ENCODE measurements around the gene ITGA7.

Gene ITGA7

GRCh38 chr12:55695349-55695748 lies 12.4 kb downstream of the ITGA7 start:
- peaks cover 8 to 65% of the 10 kb centered on the region in 2 donors for H3K36me3 ChIP-seq (ENCODE audit: control insufficient read depth in 1 of 2, insufficient read depth in 2 of 2, low read length in 2 of 2)
- no peaks in the 10 kb centered on the region for H3K4me1 ChIP-seq (ENCODE audit: control insufficient read depth in 1 of 2, insufficient read depth in 2 of 2, low read length in 2 of 2)
- H3K4me3 ChIP-seq (ENCODE audit: low read depth in 1 of 2, low read length in 2 of 2) = no peak overlapping the region
- H3K27ac ChIP-seq (ENCODE audit: low read length) = no peak overlapping the region
- no peaks in the 10 kb centered on the region for H3K27me3 ChIP-seq (ENCODE audit: low read depth, low read length)
- no peaks in the 10 kb centered on the region for H3K9me3 ChIP-seq (ENCODE audit: control insufficient read depth in 1 of 2, low read length in 2 of 2)

- Histone ChIP-seq H3K27me3 (ENCODE audit: low read depth, low read length) (no peaks in the 10 kb centered on the region), H3K4me3 (ENCODE audit: low read depth in 1 of 2, low read length in 2 of 2) (no peak overlapping the region), H3K36me3 (ENCODE audit: control insufficient read depth in 1 of 2, insufficient read depth in 2 of 2, low read length in 2 of 2) (peaks cover 8 to 62% of the 10 kb centered on the region in 2 donors), H3K4me1 (ENCODE audit: control insufficient read depth in 1 of 2, insufficient read depth in 2 of 2, low read length in 2 of 2) (no peaks in the 10 kb centered on the region), H3K27ac (ENCODE audit: low read length) (no peak overlapping the region), H3K9me3 (ENCODE audit: control insufficient read depth in 1 of 2, low read length in 2 of 2) (no peaks in the 10 kb centered on the region)
These were observed 13.1 kb downstream of the ITGA7 start for GRCh38 chr12:55694651-55695050.

- no peaks in the 10 kb centered on the region for H3K9me3 ChIP-seq (ENCODE audit: control insufficient read depth in 1 of 2, low read length in 2 of 2)
- H3K4me3 ChIP-seq (ENCODE audit: low read depth in 1 of 2, low read length in 2 of 2) = no peak overlapping the region
- no peaks in the 10 kb centered on the region for H3K4me1 ChIP-seq (ENCODE audit: control insufficient read depth in 1 of 2, insufficient read depth in 2 of 2, low read length in 2 of 2)
- H3K27me3 ChIP-seq (ENCODE audit: low read depth, low read length) = no peaks in the 10 kb centered on the region
- H3K36me3 ChIP-seq (ENCODE audit: control insufficient read depth in 1 of 2, insufficient read depth in 2 of 2, low read length in 2 of 2) = peaks cover 8 to 62% of the 10 kb centered on the region in 2 donors
- no peak overlapping the region for H3K27ac ChIP-seq (ENCODE audit: low read length)
These were observed 13.6 kb downstream of the ITGA7 start for GRCh38 chr12:55694188-55694515.

- no peaks in the 10 kb centered on the region for H3K27me3 ChIP-seq (ENCODE audit: low read depth, low read length)
- H3K4me1 ChIP-seq (ENCODE audit: control insufficient read depth in 1 of 2, insufficient read depth in 2 of 2, low read length in 2 of 2) = no peaks in the 10 kb centered on the region
- H3K4me3 ChIP-seq (ENCODE audit: low read depth in 1 of 2, low read length in 2 of 2) = no peak overlapping the region
- peaks cover 8 to 65% of the 10 kb centered on the region in 2 donors for H3K36me3 ChIP-seq (ENCODE audit: control insufficient read depth in 1 of 2, insufficient read depth in 2 of 2, low read length in 2 of 2)
- no peak overlapping the region for H3K27ac ChIP-seq (ENCODE audit: low read length)
- no peaks in the 10 kb centered on the region for H3K9me3 ChIP-seq (ENCODE audit: control insufficient read depth in 1 of 2, low read length in 2 of 2)
These were observed 14.1 kb downstream of the ITGA7 start for GRCh38 chr12:55693323-55694187.

GRCh38 chr12:55692631-55693322 lies 14.9 kb downstream of the ITGA7 start:
- peaks cover 8 to 66% of the 10 kb centered on the region in 2 donors for H3K36me3 ChIP-seq (ENCODE audit: control insufficient read depth in 1 of 2, insufficient read depth in 2 of 2, low read length in 2 of 2)
- H3K27ac ChIP-seq (ENCODE audit: low read length) = no peak overlapping the region
- H3K4me3 ChIP-seq (ENCODE audit: low read depth in 1 of 2, low read length in 2 of 2) = no peak overlapping the region
- no peaks in the 10 kb centered on the region for H3K9me3 ChIP-seq (ENCODE audit: control insufficient read depth in 1 of 2, low read length in 2 of 2)
- H3K27me3 ChIP-seq (ENCODE audit: low read depth, low read length) = no peaks in the 10 kb centered on the region
- no peaks in the 10 kb centered on the region for H3K4me1 ChIP-seq (ENCODE audit: control insufficient read depth in 1 of 2, insufficient read depth in 2 of 2, low read length in 2 of 2)

- Histone ChIP-seq H3K4me3 (ENCODE audit: low read depth in 1 of 2, low read length in 2 of 2) (no peak overlapping the region), H3K4me1 (ENCODE audit: control insufficient read depth in 1 of 2, insufficient read depth in 2 of 2, low read length in 2 of 2) (no peaks in the 10 kb centered on the region), H3K36me3 (ENCODE audit: control insufficient read depth in 1 of 2, insufficient read depth in 2 of 2, low read length in 2 of 2) (peaks cover 9 to 52% of the 10 kb centered on the region in 2 donors), H3K9me3 (ENCODE audit: control insufficient read depth in 1 of 2, low read length in 2 of 2) (no peaks in the 10 kb centered on the region), H3K27me3 (ENCODE audit: low read depth, low read length) (no peaks in the 10 kb centered on the region), H3K27ac (ENCODE audit: low read length) (no peak overlapping the region)
These were observed 18.7 kb downstream of the ITGA7 start for GRCh38 chr12:55688716-55689655.

- Histone ChIP-seq H3K27me3 (ENCODE audit: low read depth, low read length) (no peaks in the 10 kb centered on the region), H3K4me3 (ENCODE audit: low read depth in 1 of 2, low read length in 2 of 2) (no peak overlapping the region), H3K9me3 (ENCODE audit: control insufficient read depth in 1 of 2, low read length in 2 of 2) (no peaks in the 10 kb centered on the region), H3K4me1 (ENCODE audit: control insufficient read depth in 1 of 2, insufficient read depth in 2 of 2, low read length in 2 of 2) (no peaks in the 10 kb centered on the region), H3K36me3 (ENCODE audit: control insufficient read depth in 1 of 2, insufficient read depth in 2 of 2, low read length in 2 of 2) (peaks cover 6 to 40% of the 10 kb centered on the region in 2 donors), H3K27ac (ENCODE audit: low read length) (no peak overlapping the region)
These were observed 20.0 kb downstream of the ITGA7 start for GRCh38 chr12:55687746-55688145.

- H3K9me3 ChIP-seq (ENCODE audit: control insufficient read depth in 1 of 2, low read length in 2 of 2) = no peaks in the 10 kb centered on the region
- no peak overlapping the region for H3K4me3 ChIP-seq (ENCODE audit: low read depth in 1 of 2, low read length in 2 of 2)
- no peaks in the 10 kb centered on the region for H3K27me3 ChIP-seq (ENCODE audit: low read depth, low read length)
- peaks cover 6 to 28% of the 10 kb centered on the region in 2 donors for H3K36me3 ChIP-seq (ENCODE audit: control insufficient read depth in 1 of 2, insufficient read depth in 2 of 2, low read length in 2 of 2)
- H3K4me1 ChIP-seq (ENCODE audit: control insufficient read depth in 1 of 2, insufficient read depth in 2 of 2, low read length in 2 of 2) = peaks cover 0 to 5% of the 10 kb centered on the region in 2 donors
- no peak overlapping the region for H3K27ac ChIP-seq (ENCODE audit: low read length)
These were observed 21.2 kb downstream of the ITGA7 start for GRCh38 chr12:55686366-55687010.

GRCh38 chr12:55685671-55686070 lies 22.0 kb downstream of the ITGA7 start:
- Histone ChIP-seq H3K36me3 (ENCODE audit: control insufficient read depth in 1 of 2, insufficient read depth in 2 of 2, low read length in 2 of 2) (peaks cover 6 to 28% of the 10 kb centered on the region in 2 donors), H3K4me1 (ENCODE audit: control insufficient read depth in 1 of 2, insufficient read depth in 2 of 2, low read length in 2 of 2) (peaks cover 0 to 10% of the 10 kb centered on the region in 2 donors), H3K4me3 (ENCODE audit: low read depth in 1 of 2, low read length in 2 of 2) (no peak overlapping the region), H3K9me3 (ENCODE audit: control insufficient read depth in 1 of 2, low read length in 2 of 2) (no peaks in the 10 kb centered on the region), H3K27ac (ENCODE audit: low read length) (no peak overlapping the region), H3K27me3 (ENCODE audit: low read depth, low read length) (no peaks in the 10 kb centered on the region)

GRCh38 chr12:55684761-55685370 lies 22.8 kb downstream of the ITGA7 start:
- no peak overlapping the region for H3K27ac ChIP-seq (ENCODE audit: low read length)
- no peaks in the 10 kb centered on the region for H3K9me3 ChIP-seq (ENCODE audit: control insufficient read depth in 1 of 2, low read length in 2 of 2)
- no peak overlapping the region for H3K4me3 ChIP-seq (ENCODE audit: low read depth in 1 of 2, low read length in 2 of 2)
- no peaks in the 10 kb centered on the region for H3K27me3 ChIP-seq (ENCODE audit: low read depth, low read length)
- H3K4me1 ChIP-seq (ENCODE audit: control insufficient read depth in 1 of 2, insufficient read depth in 2 of 2, low read length in 2 of 2) = peaks cover 0 to 10% of the 10 kb centered on the region in 2 donors
- peaks cover 6 to 28% of the 10 kb centered on the region in 2 donors for H3K36me3 ChIP-seq (ENCODE audit: control insufficient read depth in 1 of 2, insufficient read depth in 2 of 2, low read length in 2 of 2)
